Mucosa of stomach (tissue), 1 donor: ENCODE measurements around the gene SCARB1.

ENCODE experiments used
- H3K27me3 ChIP-seq: one replicate; pipeline ENCODE4 v1.7.0; 2013; ENCODE audit warnings: mild to moderate bottlenecking, low read length; ENCODE audit not compliant: control insufficient read depth, insufficient read depth
- H3K36me3 ChIP-seq: one replicate; pipeline ENCODE4 v1.7.0; 2013; ENCODE audit warnings: low read length; ENCODE audit not compliant: control insufficient read depth, insufficient read depth
- H3K4me1 ChIP-seq: one replicate; pipeline ENCODE4 v1.7.0; 2013; ENCODE audit warnings: mild to moderate bottlenecking, low read length; ENCODE audit not compliant: control insufficient read depth, insufficient read depth
- H3K4me3 ChIP-seq: one replicate; pipeline ENCODE4 v1.7.0; 2013; ENCODE audit warnings: low read length
- H3K9ac ChIP-seq: one replicate; pipeline ENCODE4 v1.7.0; 2013; ENCODE audit warnings: mild to moderate bottlenecking, low read length, moderate library complexity
- H3K9me3 ChIP-seq: one replicate; pipeline ENCODE4 v1.7.0; 2013; ENCODE audit warnings: mild to moderate bottlenecking, low read length, moderate library complexity; ENCODE audit not compliant: control insufficient read depth
- donor health status: Pancreatic carcinoma.

SCARB1 gene

DNA sequence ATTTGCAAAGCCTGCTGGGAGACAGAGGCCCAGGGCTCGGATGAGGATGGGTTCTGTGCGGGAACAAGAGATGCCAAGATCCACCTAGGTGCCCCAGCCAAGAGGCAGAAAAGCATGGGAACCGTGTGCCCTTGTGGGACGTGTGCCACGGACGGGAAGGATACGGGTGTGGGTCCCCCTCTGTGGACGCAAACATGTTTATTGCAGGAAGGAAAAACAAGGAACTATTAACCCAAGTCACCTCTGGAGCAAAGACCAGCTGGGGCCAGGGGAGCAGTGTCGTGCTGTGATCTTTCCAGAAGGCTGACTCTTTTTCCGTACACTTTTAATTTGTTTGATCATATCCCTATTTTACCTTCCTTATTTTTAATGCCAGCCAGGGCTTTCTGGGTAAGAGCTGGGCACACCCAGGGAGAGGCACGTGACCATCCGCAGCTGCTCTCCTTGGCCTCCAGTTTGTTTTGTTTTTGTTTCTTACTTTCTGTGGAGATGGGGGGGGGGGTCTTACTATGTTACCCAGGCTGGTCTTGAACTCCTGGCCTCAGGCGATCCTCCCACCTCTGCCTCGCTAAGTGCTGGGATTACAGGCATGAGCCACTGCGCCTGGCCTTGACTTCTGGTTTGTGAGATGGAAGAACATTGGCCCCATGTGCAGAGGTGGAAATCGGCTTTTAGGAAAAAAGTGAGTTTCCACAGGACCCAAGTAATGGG, 20.7 kb downstream of the SCARB1 start:
- no peak overlapping the region for H3K9ac ChIP-seq
- H3K36me3 ChIP-seq = no peaks in the 10 kb centered on the region
- H3K27me3 ChIP-seq = no peaks in the 10 kb centered on the region
- no peaks in the 10 kb centered on the region for H3K9me3 ChIP-seq
- H3K4me3 ChIP-seq = no peak overlapping the region
- H3K4me1 ChIP-seq = peaks cover 30% of the 10 kb centered on the region

DNA sequence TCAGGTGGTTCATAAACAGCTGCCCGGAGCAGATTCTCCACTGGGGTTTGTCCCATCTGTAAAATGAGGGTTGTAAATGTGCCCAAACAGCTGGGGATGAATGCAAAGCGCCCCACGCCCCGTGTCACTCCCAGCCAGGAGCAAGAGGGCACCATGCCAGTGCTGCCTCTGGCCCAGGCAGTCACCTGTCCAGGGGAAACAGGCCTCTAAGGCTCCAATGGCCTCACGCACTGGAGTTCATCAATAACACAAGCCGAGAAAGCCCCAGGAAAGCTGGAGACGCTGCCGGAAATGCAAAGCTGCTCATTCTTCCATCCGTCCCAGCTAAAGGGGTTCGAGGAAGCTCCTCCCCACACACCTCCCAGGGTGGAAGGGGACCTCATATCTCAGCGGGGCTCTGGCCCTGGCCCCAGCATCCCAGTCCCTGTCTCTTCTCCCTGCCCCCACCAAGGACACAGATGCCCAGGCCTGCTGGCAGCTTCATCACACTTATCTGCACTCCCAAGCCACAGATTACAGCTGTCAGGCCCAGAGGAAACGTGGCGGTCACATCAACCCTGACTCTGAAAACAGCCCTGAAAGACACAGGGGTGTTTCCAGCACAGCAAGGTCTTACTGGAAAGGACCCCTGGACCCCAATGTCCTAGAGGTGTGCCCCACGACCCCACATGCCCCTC, 21.5 kb downstream of the SCARB1 start:
- Histone ChIP-seq H3K9me3 (no peaks in the 10 kb centered on the region), H3K27me3 (no peaks in the 10 kb centered on the region), H3K9ac (no peak overlapping the region), H3K36me3 (no peaks in the 10 kb centered on the region), H3K4me1 (peaks cover 35% of the 10 kb centered on the region), H3K4me3 (no peak overlapping the region)

DNA sequence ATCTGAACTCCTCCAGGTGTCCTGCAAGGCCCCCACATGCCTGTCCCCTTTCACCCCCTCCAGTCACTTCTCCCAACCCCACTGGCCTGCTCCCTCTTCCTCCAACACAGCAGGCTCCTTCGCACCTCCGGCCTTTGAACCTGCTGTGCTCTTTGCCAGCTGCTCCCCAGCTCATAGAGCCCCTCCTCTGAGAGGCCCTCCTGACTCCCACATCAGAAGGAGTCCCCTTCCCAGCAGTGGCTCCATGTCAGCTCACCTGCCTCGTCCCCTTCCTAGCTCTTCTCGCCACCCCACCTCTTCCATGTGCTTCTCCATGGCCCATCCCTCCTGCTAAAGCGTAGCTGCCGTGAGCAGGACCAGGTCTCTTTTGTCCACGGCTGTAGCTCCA, 22.1 kb downstream of the SCARB1 start:
- Histone ChIP-seq H3K27me3 (no peaks in the 10 kb centered on the region), H3K4me3 (no peak overlapping the region), H3K4me1 (peaks cover 35% of the 10 kb centered on the region), H3K9ac (no peak overlapping the region), H3K9me3 (no peaks in the 10 kb centered on the region), H3K36me3 (no peaks in the 10 kb centered on the region)

DNA sequence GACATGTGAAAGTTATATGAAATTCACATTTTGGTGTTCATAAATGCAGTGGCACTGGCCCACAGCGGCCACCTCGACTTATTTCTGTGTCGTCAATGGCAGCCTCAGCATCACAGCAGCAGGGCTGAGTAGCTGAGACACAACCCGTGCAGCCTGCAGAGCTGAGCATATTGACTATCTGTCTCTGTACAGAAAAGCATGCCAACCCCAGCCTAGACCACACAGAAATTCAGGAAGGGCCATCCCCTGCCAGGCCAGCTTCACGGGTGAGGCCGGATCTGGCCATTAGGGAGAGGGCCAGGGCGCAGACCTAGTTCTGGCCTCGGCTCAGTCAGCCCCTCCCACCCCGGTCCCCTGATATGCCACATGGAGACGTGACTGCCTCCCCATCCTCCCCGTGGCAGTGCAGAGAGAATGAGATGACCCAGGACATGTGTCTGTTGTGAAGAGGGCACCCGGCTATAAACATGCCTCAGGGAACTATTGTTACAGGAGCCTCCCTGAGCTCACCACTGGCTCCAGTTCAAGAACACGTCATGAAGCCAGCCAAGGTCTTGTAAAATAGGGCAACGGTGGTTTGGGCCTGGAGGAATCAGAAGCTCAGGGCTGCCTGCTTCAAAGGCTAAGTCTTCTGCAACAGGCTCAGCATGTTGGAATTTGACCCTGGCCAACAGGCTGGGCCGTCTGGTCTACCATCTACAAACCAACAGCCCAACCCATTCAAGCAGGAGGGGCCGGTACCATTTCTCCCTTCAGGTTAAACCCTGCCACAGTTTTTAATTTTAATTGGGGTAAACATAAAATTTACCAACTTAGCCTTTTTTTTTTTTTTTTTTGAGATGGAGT, 25.5 kb downstream of the SCARB1 start:
- Histone ChIP-seq H3K27me3 (no peaks in the 10 kb centered on the region), H3K4me1 (peaks cover 38% of the 10 kb centered on the region), H3K4me3 (no peak overlapping the region), H3K9me3 (no peaks in the 10 kb centered on the region), H3K36me3 (no peaks in the 10 kb centered on the region), H3K9ac (no peak overlapping the region)

DNA sequence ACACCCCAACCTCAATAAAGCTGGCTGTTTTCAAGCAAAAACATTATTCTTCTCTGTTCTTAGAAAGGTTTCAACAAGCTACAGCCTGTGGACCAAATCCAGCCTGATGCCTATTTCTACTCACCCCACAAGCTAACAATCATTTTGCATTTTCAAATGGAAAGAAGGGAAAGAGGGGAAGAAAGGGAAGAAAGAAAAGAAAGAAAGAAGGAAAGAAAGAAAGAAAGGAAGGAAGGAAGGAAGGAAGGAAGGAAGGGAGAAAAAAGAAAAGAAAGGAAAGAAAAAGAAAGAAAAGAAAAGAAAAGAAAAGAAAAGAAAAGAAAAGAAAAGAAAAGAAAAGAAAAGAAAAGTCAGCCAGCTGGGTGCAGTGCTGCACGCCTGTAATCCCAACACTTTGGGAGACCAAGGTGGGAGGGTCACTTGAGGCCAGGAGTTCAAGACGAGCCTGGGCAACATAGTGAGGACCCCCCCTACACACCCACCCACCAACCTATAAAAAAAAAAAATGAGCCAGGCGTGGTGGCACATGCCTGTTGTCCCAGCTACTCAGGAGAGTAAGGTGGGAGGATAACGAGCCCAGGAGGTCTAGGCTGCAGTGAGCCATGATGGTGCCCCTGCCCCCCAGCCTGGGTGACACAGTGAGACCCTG, 26.3 kb downstream of the SCARB1 start:
- Histone ChIP-seq H3K36me3 (no peaks in the 10 kb centered on the region), H3K4me1 (peaks cover 30% of the 10 kb centered on the region), H3K27me3 (no peaks in the 10 kb centered on the region), H3K4me3 (no peak overlapping the region), H3K9ac (no peak overlapping the region), H3K9me3 (no peaks in the 10 kb centered on the region)

DNA sequence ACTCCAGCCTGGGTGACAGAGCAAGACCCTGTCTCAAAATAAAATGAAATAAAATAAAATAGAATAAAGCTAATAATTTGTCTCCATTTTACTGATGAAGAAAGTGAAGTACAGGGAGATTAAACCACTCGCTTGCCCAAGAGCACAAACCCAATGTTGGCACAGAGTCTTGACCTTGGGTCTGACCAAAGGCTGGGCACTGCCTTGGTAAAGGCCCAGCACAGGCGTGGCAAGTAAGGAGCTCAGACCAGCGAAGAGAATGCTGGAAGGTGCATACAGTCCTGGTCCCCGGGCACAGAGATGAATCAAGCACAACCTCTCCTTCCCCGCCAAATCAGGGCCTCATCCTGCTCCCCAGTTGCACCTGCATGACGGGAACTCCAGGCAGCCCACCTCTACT, 26.9 kb downstream of the SCARB1 start:
- Histone ChIP-seq H3K4me1 (peaks cover 23% of the 10 kb centered on the region), H3K9ac (no peak overlapping the region), H3K27me3 (no peaks in the 10 kb centered on the region), H3K9me3 (no peaks in the 10 kb centered on the region), H3K4me3 (no peak overlapping the region), H3K36me3 (no peaks in the 10 kb centered on the region)

DNA sequence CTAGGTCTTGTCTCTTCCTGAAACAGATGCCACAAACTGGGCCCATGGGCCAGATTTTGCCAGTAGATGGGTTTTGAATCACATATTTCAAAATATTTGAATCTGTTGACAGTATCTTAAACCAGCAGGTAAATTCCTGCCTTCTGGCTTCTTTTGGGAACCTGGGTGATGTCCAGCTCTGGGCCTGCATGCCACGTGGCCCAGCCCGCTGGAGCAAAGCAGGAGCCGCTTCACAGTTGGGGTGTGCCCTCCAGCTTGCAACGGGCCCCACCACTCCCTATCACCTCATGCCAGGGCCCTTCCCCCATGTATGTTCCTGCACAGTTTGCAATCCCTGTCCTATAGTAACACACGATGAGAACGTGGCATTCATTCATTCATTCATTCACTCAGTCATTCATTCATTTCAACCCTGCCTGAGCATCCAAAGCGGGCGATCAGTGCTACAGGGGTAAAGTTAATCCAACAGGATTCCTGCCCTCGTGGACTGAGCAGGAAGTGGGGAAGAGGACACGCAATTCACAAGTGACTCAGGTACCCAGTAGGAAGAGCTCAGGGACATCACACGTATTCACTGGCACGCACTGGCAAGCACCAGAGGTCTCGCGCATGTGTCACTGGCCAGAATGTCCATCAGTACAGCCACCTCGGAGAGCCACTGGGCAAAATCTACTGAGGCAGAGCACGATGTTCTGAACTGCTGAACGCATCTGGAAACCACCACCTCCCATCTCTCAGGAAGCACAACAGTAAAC, 27.8 kb downstream of the SCARB1 start:
- Histone ChIP-seq H3K4me1 (peaks cover 20% of the 10 kb centered on the region), H3K27me3 (no peaks in the 10 kb centered on the region), H3K9ac (no peak overlapping the region), H3K36me3 (no peaks in the 10 kb centered on the region), H3K4me3 (no peak overlapping the region), H3K9me3 (no peaks in the 10 kb centered on the region)

DNA sequence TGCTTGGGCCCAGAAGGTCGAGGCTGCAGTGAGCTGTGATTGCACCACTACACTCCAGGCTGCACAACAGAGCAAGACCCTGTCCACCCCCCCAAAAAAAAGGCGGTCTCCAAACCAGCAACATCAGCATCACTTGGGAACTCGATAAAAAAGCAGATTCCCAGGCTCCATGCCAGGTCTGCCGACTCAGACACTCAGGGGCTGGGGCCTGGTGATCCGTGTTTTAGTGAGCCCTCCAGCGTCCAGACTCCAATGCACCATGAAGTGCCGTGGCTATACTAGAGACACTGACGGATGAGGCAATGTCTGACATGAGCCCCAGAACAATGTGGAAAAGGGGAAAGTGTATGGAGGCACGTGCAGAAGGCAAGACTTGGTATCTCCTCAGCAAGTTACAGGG, 28.8 kb downstream of the SCARB1 start:
- Histone ChIP-seq H3K27me3 (no peaks in the 10 kb centered on the region), H3K4me3 (no peak overlapping the region), H3K36me3 (no peaks in the 10 kb centered on the region), H3K4me1 (peaks cover 20% of the 10 kb centered on the region), H3K9me3 (no peaks in the 10 kb centered on the region), H3K9ac (no peak overlapping the region)

DNA sequence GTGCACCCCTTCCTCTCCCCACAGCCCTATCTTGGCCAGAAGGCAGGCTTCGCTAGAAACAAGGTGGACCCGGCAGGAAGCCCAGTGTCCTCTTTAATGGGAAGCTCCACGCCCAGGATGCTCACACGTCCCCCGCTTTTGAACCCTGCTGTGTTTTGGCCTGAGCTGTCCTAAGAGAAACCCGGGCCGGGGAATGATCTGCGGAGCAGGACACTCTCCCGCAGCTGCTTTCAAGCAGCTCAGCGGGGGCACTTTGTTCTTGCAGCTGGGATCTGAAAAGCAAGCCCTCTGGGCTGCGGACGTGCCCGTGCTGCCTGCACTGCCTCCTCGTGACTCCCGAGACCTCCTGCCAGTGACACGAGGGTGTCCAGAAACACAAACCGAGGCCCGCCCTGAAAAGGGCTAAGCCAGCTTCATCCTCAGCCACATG, 30.0 kb downstream of the SCARB1 start:
- no peak overlapping the region for H3K4me3 ChIP-seq
- peaks cover 29% of the 10 kb centered on the region for H3K4me1 ChIP-seq
- no peaks in the 10 kb centered on the region for H3K36me3 ChIP-seq
- H3K9me3 ChIP-seq = no peaks in the 10 kb centered on the region
- no peaks in the 10 kb centered on the region for H3K27me3 ChIP-seq
- H3K9ac ChIP-seq = no peak overlapping the region

DNA sequence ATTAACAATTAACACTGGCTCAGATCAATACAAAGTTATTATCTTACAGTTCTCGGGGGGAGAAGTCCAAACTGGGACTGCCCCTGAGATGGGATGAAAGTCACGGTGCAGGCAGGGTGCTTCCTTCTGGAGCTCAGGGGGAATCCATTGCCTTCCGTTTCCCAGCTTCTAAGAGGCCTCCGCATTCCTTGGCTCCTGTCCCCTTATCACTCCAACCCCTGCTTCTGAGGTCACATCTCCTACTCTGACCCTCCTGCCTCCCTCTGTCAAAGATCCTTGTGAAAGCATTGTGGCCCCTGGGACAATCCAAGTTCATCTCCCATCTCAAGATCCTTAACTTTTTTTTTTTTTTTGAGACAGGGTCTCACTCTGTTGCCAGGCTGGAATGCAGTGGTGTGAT, 30.8 kb downstream of the SCARB1 start:
- H3K4me1 ChIP-seq = peaks cover 29% of the 10 kb centered on the region
- no peaks in the 10 kb centered on the region for H3K9me3 ChIP-seq
- H3K4me3 ChIP-seq = no peak overlapping the region
- no peaks in the 10 kb centered on the region for H3K27me3 ChIP-seq
- H3K9ac ChIP-seq = no peak overlapping the region
- H3K36me3 ChIP-seq = no peaks in the 10 kb centered on the region

DNA sequence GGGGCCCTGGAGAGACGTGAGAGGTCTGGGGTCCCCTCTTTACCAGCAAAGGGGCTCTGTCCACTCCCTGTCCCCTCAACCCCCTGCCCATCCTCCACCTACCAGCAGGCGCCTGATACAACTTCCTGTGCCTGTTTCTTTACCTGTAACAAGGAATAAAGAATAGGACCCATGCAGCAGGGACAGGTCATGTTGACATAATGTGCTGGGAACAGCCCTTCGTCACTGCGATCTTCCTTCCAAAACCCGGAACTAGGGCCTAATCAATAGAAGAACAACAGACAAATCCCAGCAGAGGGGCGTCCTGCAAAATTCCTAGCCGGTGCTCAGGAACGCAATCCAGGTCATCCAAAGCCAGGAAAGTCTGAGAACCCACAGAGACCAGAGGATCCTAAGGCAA, 32.1 kb downstream of the SCARB1 start:
- H3K9me3 ChIP-seq = no peaks in the 10 kb centered on the region
- no peak overlapping the region for H3K9ac ChIP-seq
- no peak overlapping the region for H3K4me3 ChIP-seq
- H3K27me3 ChIP-seq = no peaks in the 10 kb centered on the region
- no peaks in the 10 kb centered on the region for H3K36me3 ChIP-seq
- peaks cover 27% of the 10 kb centered on the region for H3K4me1 ChIP-seq
